ENCODE measurements around the gene SLC12A9.

SLC12A9 gene

DNA sequence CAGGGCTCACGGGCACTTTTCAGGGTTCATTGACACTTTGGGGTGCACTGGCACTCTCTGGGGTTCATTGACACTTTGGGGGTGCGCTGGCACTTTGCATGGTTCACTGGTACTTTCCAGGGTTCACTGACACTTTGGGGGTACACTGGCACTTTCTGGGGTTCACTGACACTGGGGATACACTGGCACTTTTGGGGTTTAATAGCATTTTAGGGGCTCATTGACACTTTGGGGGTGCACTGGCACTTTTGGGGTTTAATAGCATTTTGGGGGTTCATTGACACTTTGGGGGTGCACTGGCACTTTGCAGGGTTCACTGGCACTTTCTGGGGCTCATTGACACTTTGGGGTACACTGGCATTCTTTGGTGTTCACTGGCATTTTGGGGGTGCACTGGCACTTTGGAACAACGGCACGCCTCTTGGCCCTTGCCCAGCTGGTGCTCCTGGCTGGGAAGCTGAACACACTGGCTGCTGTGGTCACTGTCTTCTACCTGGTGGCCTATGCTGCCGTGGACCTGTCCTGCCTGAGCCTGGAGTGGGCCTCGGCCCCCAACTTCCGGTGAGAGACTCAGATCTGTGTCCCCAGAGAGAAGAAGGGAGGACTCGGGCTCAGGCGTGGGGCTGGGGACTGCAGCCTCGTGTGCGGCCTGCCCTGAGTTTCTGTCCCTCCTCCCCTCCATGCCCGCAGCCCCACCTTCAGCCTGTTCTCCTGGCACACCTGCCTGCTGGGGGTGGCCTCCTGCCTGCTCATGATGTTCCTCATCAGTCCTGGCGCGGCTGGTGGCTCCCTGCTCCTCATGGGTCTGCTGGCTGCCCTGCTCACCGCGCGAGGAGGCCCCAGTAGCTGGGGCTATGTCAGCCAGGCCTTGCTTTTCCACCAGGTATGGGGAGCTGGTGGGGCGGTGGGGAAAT lies 8.4 kb downstream of the SLC12A9 start:
- no peak for DNase-seq (ENCODE audit: insufficient read length, low spot score)
- FAIRE-seq = no peak

DNA sequence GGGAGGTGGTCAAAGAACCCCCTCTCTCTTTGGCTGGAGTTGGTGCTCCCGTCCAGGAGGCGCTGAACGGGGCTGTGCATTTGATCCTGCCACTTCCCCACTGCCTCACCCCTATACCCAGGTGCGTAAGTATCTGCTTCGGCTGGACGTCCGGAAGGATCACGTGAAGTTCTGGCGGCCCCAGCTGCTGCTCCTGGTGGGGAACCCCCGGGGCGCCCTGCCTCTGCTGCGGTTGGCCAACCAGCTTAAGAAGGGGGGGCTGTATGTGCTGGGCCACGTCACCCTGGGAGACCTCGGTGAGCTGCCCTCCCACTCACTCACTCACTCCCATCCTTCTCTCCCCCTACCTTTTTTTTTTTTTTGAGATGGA lies 9.1 kb downstream of the SLC12A9 start:
- DNase-seq (ENCODE audit: insufficient read length, low spot score) (no peak), FAIRE-seq (no peak)

DNA sequence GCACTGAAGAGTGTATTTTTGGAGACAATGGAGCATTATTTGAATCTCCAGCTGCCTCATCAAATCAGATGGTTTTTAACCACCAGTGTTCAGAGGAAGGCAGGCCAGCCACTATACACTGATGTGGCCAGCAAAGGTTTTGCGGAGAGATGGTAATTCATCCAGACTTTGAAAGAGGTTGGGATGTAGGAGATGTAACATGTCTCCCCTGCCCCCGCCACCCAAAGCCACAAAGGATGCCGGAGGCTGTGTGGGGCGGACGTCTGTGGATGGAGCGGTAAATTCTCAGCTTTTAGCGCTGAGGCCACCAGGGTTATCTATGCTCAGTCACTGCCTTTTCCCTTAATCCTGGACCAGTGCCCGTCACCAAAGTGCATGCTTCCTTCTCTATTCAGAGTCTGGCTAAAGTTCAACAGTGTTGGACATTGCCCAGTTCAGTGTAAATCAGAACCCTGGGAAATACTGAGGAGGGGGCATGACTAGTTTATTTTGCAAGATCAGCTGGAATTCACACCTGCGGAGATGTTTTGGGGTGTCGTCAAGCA lies 11.0 kb downstream of the SLC12A9 start:
- no peak for DNase-seq (ENCODE audit: insufficient read length, low spot score)
- FAIRE-seq = no peak

DNA sequence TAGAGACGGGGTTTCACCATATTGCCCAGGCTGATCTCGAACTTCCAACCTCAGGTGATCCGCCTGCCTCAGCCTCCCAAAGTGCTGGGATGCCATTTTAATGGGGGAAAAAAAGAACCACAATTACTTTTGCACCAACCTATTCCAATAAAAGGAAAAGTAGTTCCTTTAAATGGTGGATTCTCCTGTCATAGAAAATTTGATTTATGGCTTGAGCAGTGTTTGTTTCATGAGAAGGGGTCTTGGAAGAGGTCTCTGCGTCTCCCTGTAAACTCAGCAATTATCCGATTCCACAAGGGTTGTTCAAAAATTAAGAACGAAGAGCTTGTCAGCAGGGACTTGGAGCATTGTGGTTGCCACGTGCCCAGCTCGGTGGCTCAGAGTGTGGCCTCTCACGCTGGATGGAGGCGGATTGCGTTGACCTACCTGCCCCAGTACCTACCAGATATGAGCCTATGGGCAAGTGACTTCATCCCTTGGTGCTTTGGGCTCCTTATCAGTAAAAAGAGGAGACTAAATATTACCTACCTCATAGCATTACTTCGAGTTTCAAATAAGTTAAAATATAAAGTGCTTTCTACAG lies 11.8 kb downstream of the SLC12A9 start:
- DNase-seq (ENCODE audit: insufficient read length, low spot score) (no peak), FAIRE-seq (no peak)

DNA sequence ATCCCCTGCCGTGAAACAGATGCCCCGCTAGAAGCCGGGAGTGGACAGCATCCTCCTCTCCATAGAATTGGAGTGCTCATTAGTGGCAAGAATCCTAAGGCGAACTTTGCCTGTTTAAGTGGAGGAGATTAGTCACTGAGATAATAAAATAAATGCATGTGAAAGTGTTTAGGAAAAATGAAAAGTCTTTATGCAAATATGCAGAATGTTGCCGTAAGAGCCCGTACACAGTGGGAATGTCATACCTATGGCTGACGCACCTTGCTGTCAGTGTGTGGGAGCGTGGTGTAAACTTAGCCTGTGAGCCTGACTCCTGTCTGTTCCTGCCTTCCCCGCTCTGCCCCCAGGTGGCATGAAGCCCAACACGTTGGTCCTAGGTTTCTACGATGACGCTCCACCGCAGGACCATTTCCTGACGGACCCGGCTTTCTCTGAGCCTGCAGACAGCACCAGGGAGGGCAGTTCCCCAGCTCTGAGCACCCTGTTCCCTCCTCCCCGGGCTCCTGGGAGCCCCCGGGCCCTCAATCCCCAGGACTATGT lies 12.9 kb downstream of the SLC12A9 start:
- no peak for DNase-seq (ENCODE audit: insufficient read length, low spot score)
- FAIRE-seq = no peak

DNA sequence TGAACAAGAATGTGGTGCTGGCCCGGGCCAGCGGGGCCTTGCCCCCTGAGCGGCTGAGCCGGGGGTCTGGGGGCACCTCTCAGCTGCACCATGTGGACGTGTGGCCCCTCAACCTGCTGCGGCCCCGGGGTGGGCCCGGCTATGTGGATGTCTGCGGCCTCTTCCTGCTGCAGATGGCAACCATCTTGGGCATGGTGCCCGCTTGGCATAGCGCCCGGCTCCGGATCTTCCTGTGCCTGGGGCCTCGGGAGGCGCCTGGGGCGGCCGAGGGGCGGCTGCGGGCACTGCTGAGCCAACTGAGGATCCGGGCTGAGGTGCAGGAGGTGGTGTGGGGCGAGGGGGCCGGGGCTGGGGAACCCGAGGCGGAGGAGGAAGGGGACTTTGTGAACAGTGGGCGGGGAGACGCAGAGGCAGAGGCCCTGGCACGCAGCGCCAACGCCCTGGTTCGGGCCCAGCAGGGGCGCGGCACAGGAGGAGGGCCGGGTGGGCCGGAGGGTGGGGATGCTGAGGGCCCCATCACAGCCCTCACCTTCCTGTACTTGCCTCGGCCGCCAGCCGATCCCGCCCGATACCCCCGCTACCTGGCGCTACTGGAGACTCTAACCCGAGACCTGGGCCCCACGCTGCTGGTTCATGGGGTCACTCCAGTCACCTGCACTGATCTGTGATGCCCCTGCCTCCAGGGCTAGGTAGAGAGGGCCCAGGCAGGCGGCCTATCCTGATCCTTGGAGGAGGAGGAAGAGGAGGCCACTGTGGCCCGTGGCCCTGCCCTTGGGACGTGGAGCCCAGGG lies 13.6 kb downstream of the SLC12A9 start:
- DNase-seq (ENCODE audit: insufficient read length, low spot score) = no peak
- FAIRE-seq = no peak

DNA sequence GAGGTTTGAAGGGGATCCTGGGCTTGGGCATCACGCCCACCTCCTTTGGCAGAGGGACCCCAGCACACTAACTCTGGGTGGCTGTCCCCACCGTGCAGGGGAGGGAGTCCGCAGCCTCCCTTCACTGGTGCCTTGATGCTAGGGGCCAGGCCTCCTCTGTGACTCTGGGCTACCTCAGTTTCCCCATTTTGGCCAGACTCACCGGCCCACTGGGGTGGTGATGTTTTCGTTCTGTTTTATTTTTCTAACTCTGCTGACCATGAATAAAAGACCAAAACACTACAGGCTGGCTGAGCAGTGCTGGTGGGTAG lies 14.2 kb downstream of the SLC12A9 start:
- DNase-seq (ENCODE audit: insufficient read length, low spot score) (no peak), FAIRE-seq (no peak)

DNA sequence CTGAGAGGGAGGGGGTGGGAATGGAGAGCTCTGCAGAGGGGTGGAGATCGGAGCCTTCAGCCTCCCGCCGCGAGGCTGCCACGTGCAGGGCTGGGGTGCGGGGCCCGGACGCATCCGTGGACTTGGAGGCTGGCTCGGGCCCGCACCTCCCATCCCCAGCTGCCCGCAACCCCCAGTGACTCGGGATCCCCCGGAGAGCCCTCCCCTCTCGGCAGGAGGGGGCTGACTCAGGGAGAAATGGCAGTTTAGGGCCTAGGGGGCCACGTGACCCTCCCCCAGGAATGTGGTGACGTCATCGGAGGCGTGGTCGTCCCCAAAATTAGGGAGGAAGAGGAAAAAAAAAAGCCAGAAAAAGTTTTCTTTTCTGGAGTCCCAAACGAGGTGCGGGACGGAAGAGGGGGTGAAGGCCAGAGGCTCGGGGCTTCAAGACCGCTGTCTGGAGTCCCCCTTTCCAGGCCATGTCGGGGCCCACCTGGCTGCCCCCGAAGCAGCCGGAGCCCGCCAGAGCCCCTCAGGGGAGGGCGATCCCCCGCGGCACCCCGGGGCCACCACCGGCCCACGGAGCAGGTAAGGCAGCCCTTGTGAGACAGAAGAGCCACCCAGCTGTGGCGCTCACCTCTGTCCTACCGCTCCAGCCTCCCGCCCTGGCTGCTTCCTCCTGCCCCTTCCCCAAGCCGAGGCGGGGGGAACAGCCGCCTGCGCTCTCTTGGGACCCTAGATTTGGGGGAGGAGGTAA lies 14.7 kb downstream of the SLC12A9 start, which contains the start of gene TRIP6:
TSS of gene TRIP6 (plus strand) at position 348 of the 736 bp plus-strand sequence. CDS start at position 459, 111 bp downstream.
- DNase-seq (ENCODE audit: insufficient read length, low spot score) = peak; percentile 76
- FAIRE-seq = peak; percentile 77

DNA sequence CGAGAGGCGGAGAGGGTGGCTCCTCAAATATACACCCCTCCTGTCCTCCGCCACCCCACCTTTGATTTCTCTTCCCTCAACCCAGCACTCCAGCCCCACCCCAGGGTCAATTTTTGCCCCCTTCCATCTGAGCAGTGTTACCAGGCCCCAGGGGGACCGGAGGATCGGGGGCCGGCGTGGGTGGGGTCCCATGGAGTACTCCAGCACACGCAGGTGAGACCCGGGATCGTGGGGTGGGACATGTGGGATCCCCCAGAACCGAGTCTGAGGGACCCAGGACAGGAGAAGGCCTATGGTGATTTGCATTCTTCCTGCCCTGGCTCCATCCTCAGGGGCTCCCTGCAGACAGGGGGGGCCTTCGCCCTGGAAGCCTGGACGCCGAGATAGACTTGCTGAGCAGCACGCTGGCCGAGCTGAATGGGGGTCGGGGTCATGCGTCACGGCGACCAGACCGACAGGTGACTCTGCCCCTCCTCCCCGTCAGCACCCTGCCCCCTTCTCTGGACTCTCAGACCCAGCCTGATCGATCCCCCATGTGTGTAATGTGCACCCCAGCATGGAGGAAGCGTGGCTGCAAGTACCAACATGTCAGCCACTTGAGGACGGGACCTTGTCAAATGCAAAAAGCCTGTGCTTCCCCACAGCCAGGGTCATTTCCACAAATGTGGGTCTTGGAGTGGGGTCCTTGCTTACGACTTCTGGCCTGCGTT lies 15.4 kb downstream of the SLC12A9 start:
- DNase-seq (ENCODE audit: insufficient read length, low spot score) = no peak
- no peak for FAIRE-seq

DNA sequence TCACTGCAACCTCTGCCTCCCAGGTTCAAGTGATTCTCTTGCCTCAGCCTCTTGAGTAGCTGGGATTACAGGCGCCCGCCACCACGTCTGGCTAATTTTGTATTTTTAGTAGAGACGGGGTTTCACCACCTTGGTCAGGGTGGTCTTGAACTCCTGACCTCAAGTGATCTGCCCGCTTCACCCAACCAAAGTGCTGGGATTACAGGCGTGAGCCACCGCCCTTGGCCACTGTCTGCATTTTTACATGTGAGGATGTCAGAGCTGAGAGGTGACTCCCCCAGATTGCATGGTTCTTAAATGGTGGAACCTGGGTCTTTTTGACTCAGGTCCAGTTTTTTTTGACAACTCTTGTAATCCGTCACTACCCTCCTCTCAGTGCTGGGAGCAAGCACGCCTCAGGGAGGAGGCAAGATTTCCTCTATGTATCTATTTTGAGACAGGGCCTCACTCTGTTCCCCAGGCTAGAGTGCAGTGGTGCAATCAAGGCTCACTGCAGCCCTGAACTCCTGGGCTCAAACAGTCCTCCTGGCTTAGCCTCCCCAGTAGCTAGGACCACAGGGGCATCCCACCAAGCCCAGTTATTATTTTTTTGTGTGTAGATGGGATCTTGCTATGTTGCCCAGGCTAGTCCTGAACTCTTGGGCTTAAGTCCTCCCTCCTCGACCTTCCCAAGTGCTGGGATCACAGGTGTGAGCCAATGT lies 21.2 kb downstream of the SLC12A9 start:
- DNase-seq (ENCODE audit: insufficient read length, low spot score) (no peak), FAIRE-seq (peak; percentile 8)

DNA sequence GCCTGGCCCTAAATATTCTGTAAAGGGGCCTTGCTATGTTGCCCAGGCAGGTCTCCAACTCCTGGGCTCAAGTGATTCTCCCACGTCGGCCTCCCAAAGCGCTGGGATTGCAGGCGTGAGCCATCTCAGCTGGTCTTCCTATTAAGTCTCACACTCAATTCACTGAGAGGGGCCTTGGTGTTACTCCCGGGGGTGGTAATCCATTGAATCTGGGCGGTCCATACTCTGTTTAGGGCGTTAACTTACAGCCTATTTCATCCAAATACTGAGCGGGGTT lies 21.7 kb downstream of the SLC12A9 start:
- FAIRE-seq = no peak

DNA sequence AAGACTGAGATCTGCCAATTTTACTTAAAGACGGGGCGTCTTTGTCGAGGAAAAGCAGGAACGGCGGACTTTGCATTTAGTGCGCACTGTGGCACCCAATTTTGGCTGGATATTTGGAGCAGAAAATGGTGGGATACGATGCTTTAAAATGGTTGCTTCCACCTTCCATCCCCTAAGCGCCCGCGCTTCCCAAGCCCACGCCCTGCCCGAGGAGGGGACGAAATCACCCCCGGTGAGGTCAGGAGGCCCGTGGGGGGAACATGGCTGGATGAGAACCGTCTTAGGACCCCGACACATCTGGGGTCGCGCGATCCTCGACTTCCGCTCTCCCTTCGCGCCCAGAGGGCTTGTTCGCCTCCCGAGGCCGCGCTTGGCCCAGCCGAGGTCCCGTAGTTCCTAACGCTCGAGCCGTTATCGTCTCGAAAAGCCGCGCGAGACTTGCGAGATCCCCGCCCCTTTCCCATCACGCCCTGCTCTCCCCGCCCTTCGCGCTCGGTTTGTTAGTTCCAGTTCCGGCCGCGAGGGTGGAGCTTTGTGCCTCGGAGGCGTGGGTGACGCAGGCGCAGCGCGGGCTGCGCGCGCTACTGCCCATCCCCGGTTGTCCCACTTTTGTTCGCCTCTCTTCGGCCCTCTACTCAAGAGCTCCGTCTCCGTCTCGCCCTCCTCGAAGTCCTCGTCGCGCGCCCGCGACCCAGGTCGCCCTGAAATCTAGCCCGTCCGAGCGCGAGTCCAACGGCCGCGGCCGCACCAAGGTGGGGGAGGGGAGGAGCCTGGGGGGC lies 22.3 kb downstream of the SLC12A9 start, which contains the start of gene SRRT:
TSS of gene SRRT (plus strand) at position 527 of the 779 bp plus-strand sequence. CDS start 488 bp downstream, outside the sequence.
- FAIRE-seq (peak; percentile 99), DNase-seq (ENCODE audit: insufficient read length, low spot score) (peak; percentile 97)

More for the DNA sequence above, 21.7 kb downstream of the SLC12A9 start:
- DNase-seq (ENCODE audit: insufficient read length, low spot score) = no peak

DNA sequence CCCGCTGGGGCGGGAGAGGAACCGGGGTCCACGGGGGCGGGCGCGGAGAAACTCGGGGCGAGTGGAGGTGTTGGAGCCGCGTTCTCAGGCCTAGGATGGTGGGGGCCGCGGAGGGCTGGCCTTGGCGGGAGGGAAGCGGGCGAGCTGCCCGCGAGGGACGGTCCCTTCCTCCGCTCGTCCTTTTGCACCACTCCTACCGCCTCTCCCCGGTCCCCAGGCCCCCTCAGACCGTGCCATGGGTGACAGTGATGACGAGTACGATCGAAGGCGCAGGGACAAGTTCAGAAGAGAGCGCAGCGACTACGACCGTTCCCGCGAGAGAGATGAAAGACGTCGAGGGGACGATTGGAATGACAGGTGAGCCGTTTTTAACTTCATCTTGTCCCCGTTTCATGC lies 22.8 kb downstream of the SLC12A9 start:
- DNase-seq (ENCODE audit: insufficient read length, low spot score) = no peak
- FAIRE-seq = peak; percentile 18

DNA sequence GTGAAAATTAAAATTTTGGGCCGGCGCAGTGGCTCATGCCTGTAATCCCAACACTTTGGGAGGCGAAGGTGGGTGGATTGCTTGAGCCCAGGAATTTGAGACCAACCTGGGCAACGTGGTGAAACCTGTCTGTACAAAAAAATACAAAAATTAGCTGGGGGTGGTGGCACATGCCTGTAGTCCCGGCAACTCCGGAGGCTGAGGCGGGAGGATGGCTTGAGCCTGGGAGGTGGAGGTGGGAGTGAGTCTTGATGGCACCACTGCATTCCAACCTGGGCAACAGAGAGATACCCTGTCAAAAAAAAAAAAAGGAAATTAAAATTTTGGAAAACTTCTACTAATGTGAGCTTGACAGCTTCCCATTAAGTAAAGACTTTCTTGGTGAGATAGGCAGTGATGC lies 25.5 kb downstream of the SLC12A9 start:
- FAIRE-seq (no peak), DNase-seq (ENCODE audit: insufficient read length, low spot score) (no peak)

DNA sequence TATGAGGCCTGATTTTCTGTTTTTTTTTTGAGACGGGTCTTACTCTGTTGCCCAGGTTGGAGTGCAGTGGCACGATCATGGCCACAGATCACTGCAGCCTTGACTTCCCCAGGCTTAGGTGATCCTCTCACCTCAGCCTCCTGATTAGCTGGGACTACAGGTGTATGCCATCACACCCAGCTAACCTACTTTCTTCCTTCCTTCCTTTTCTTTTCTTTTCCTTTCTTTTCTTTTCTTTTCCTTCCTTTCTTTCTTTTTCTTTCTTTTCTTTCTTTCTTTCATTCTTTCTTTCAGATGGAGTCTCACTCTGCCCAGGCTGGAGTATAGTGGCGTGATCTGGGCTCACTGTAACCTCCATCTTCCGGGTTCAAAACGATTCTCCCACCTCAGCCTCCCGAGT lies 26.2 kb downstream of the SLC12A9 start:
- DNase-seq (ENCODE audit: insufficient read length, low spot score) (no peak), FAIRE-seq (no peak)

DNA sequence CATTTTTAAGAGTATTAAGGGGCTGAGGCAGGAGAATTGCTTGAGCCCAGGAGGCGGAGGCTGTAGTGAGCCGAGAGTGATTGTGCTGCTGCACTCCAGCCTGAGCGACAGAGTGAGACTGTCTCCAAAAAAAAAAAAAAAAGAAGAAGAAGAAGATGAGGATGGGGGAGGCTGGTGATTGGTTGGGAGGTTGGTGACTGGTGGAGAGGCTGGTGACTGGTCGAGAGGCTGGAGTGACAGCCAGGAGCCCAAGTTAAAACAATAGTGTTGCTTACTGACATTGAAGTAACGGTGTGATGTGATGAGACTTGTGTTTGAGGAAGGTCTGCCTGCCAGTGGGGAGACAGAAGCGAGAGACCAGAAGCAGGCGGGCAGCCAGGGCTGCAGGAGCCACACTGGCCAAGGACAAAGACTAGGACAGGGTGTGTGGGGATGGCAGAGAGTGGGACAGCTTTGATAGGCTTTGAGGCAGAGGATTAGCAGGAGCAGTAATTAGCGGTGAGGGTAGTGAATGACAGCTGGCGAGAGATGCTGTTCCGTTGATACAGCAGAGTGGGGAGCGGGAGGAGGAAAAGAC lies 27.3 kb downstream of the SLC12A9 start:
- DNase-seq (ENCODE audit: insufficient read length, low spot score) = no peak
- no peak for FAIRE-seq

DNA sequence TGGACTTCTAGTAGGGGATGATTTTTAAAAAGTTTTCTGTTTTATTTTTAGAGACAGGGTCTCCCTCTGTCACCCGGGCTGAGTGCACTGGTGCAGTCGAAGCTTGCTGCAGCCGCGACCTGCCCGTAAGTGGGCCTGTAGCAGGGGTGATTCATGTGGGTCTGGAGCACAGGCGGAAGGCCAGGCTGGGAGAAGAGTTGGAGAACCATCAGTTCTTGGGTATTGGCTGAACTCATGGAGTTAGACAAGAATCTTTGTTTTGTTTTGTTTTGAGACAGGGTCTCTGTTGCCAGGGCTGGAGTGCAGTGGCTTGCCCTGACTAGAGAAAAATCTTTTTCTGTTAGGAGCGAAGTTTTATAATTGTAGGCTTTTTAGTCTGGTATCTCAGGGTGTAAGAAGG lies 28.1 kb downstream of the SLC12A9 start:
- FAIRE-seq = no peak

DNA sequence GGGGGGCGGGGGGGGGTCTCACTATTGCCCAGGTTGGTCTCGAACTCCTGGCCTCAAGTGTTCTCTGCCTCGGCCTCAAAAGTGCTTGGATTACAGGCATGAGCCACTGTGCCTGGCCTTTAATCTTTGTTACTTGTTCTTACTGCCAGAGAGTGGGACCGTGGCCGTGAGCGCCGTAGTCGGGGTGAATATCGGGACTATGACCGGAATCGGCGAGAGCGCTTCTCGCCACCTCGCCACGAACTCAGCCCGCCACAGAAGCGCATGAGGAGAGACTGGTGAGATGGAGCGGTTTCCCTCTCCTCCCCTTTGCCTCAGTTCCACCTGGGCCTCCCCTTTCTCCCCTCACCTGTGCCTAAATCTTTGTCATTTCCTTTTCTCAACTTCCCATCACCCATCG lies 28.6 kb downstream of the SLC12A9 start:
- DNase-seq (ENCODE audit: insufficient read length, low spot score) (no peak), FAIRE-seq (no peak)

More for the DNA sequence above, 28.1 kb downstream of the SLC12A9 start:
- no peak for DNase-seq (ENCODE audit: insufficient read length, low spot score)

Measured in GM19239 (cell line).